Stimulated activated CD8-positive, alpha-beta memory T cell treated with anti-CD3 and anti-CD28 coated beads, Interleukin-4, amount 100 ng/mL, for 1 hour (primary cell): ENCODE results near the gene CPLANE1.
A peak's percentile ranks its signal among the peaks of the same experiment; 100 is the strongest.
"Not testable (repeated sequence)": the region's sequence is repeated elsewhere in the genome, so short reads cannot be mapped to it uniquely, and the experiment has no call there.

Experiments used
- DNase-seq, 2 donors: peaks; one replicate each; pipeline ENCODE4 v3.0.0-alpha.2; 2020; ENCODE audit warnings: low read depth in 2 of 2, low spot score in 1 of 2

The CPLANE1 gene

GRCh38 chr5:37208883-37209797 lies 40.0 kb downstream of the CPLANE1 start:
- DNase-seq, result no peak

- DNase-seq, result no peak
These were observed 41.4 kb downstream of the CPLANE1 start for GRCh38 chr5:37207802-37208201.

GRCh38 chr5:37206736-37207135 lies 42.4 kb downstream of the CPLANE1 start:
- DNase-seq, result no peak

- no peak for DNase-seq
These were observed 50.3 kb downstream of the CPLANE1 start for GRCh38 chr5:37198842-37199241.

GRCh38 chr5:37198061-37198460 lies 51.1 kb downstream of the CPLANE1 start:
- no peak for DNase-seq

- peak in 1 of 2 donors; percentile 3 for DNase-seq
These were observed 51.7 kb downstream of the CPLANE1 start for GRCh38 chr5:37197340-37198050.

- no peak for DNase-seq
These were observed 58.6 kb downstream of the CPLANE1 start for GRCh38 chr5:37190592-37190991.

GRCh38 chr5:37189355-37189754 lies 59.8 kb downstream of the CPLANE1 start:
- DNase-seq, result no peak

GRCh38 chr5:37187465-37187977 lies 61.7 kb downstream of the CPLANE1 start:
- no peak for DNase-seq

- DNase-seq, result no peak
These were observed 64.3 kb downstream of the CPLANE1 start for GRCh38 chr5:37184748-37185364.

- DNase-seq, result no peak
These were observed 66.5 kb downstream of the CPLANE1 start for GRCh38 chr5:37182667-37183066.

GRCh38 chr5:37174928-37175327 lies 74.2 kb downstream of the CPLANE1 start:
- DNase-seq, result no peak

- DNase-seq, result no peak
These were observed 76.2 kb downstream of the CPLANE1 start for GRCh38 chr5:37172957-37173356.

GRCh38 chr5:37170856-37171255 lies 78.3 kb downstream of the CPLANE1 start:
- DNase-seq, result no peak

- no peak for DNase-seq
These were observed 83.0 kb downstream of the CPLANE1 start for GRCh38 chr5:37166197-37166596.

GRCh38 chr5:37165761-37166160 lies 83.4 kb downstream of the CPLANE1 start:
- DNase-seq, result no peak

- DNase-seq, result no peak
These were observed 95.5 kb downstream of the CPLANE1 start for GRCh38 chr5:37153661-37154060.

- no peak for DNase-seq
These were observed 102.3 kb downstream of the CPLANE1 start for GRCh38 chr5:37146896-37147295.

- DNase-seq, result no peak
These were observed 112.5 kb downstream of the CPLANE1 start for GRCh38 chr5:37136694-37137093.

GRCh38 chr5:37135312-37135711 lies 113.9 kb downstream of the CPLANE1 start:
- not testable (repeated sequence) for DNase-seq

GRCh38 chr5:37133939-37134338 lies 115.2 kb downstream of the CPLANE1 start:
- no peak for DNase-seq

- no peak for DNase-seq
These were observed 116.5 kb downstream of the CPLANE1 start for GRCh38 chr5:37132646-37133045.
